Keratinocyte (primary cell): Measurements from ENCODE around the gene PRR3. TPM values are rescaled to one million over a fixed set of nuclear protein-coding genes. Genes with fewer than 3 reads are reported as not detected.

Source experiments
- DNase-seq: peaks from one replicate; pipeline ENCODE4 v3.0.0-alpha.2; 2011; ENCODE audit warnings: low read depth, missing footprints, low spot score
- FAIRE-seq: peaks from 2 replicates; lab custom pipeline; 2011; peaks lifted over from hg19 to GRCh38; lab: Jason Lieb, UNC
- H2AFZ ChIP-seq: 2 replicates; pipeline ENCODE4 v1.6.0; 2012; ENCODE audit warnings: low read length, control low read depth, inconsistent platforms; ENCODE audit not compliant: control insufficient read depth
- H3K27ac ChIP-seq: 2 replicates; pipeline ENCODE4 v1.5.1; 2011; ENCODE audit warnings: low read length; ENCODE audit not compliant: control insufficient read depth, insufficient read depth
- H3K27me3 ChIP-seq: 3 replicates; pipeline ENCODE4 v1.6.0; 2011; ENCODE audit warnings: low read length; ENCODE audit not compliant: control insufficient read depth, insufficient read depth; ENCODE audit errors: extremely low read depth
- H3K36me3 ChIP-seq, 2 experiments: 2 replicates in 1 of 2; 3 replicates in 1 of 2; pipeline ENCODE4 v1.5.1; 2011; ENCODE audit warnings: low read length in 2 of 2, mild to moderate bottlenecking in 1 of 2; ENCODE audit not compliant: control insufficient read depth in 2 of 2, insufficient read depth in 2 of 2; ENCODE audit errors: extremely low read depth in 1 of 2
- H3K4me1 ChIP-seq: 3 replicates; pipeline ENCODE4 v1.5.1; 2011; ENCODE audit warnings: low read length; ENCODE audit not compliant: control insufficient read depth, insufficient read depth; ENCODE audit errors: extremely low read depth
- H3K4me2 ChIP-seq: 3 replicates; pipeline ENCODE4 v1.6.0; 2011; ENCODE audit warnings: low read depth, low read length; ENCODE audit not compliant: control insufficient read depth, insufficient read depth; ENCODE audit errors: extremely low read depth
- H3K4me3 ChIP-seq, 3 experiments: fragments of 200-600 bp in 1 of 3; sonication (generic) in 1 of 3; 2 replicates in 2 of 3; 3 replicates in 1 of 3; pipeline ENCODE4 v1.5.1; 2011 to 2016; ENCODE audit warnings: low read length in 3 of 3, mild to moderate bottlenecking in 3 of 3, control low read depth in 2 of 3, inconsistent platforms in 1 of 3, low read depth in 1 of 3, mixed read lengths in 1 of 3, mixed run types in 1 of 3, moderate library complexity in 1 of 3; ENCODE audit not compliant: control insufficient read depth in 2 of 3, insufficient read depth in 2 of 3; ENCODE audit errors: extremely low read depth in 1 of 3
- H3K79me2 ChIP-seq: 2 replicates; pipeline ENCODE4 v1.6.0; 2012; ENCODE audit warnings: low read length; ENCODE audit not compliant: control insufficient read depth, insufficient read depth
- H3K9ac ChIP-seq: 3 replicates; pipeline ENCODE4 v1.6.0; 2011; ENCODE audit warnings: low read length; ENCODE audit not compliant: control insufficient read depth, insufficient read depth; ENCODE audit errors: extremely low read depth
- H3K9me1 ChIP-seq: 3 replicates; pipeline ENCODE4 v1.6.0; 2011; ENCODE audit warnings: low read length; ENCODE audit not compliant: control insufficient read depth, insufficient read depth; ENCODE audit errors: extremely low read depth
- H3K9me3 ChIP-seq: 2 replicates; pipeline ENCODE4 v1.5.1; 2012; ENCODE audit warnings: low read depth, low read length; ENCODE audit not compliant: control insufficient read depth
- H4K20me1 ChIP-seq: 3 replicates; pipeline ENCODE4 v1.6.0; 2011; ENCODE audit warnings: low read length; ENCODE audit not compliant: control insufficient read depth, insufficient read depth; ENCODE audit errors: extremely low read depth
- CTCF ChIP-seq, 3 experiments: IDR thresholded peaks in 1 of 3; conservative IDR thresholded peaks in 1 of 3; optimal IDR thresholded peaks in 1 of 3; 2 replicates in 2 of 3; 3 replicates in 1 of 3; pipeline versions ENCODE3 to v1.5.1; 2011; ENCODE audit warnings: low read length in 3 of 3, mild to moderate bottlenecking in 3 of 3, moderate library complexity in 2 of 3, control low read depth in 1 of 3, inconsistent platforms in 1 of 3; ENCODE audit not compliant: insufficient read depth in 2 of 3; ENCODE audit errors: extremely low read depth in 1 of 3
- EZH2 ChIP-seq: IDR thresholded peaks from one replicate; pipeline ENCODE4 v1.6.1; 2012; ENCODE audit warnings: inconsistent platforms, mild to moderate bottlenecking, low read length, moderate library complexity
- dilution Hi-C: fragments of 300-500 bp; cut with MboI; formaldehyde crosslinking; loops from one replicate; pipeline ENCODE4 v1.7.0; 2020; ENCODE audit warnings: low sequenced_read_pairs; ENCODE audit not compliant: extremely low pct_ligation_motif_present
- polyA plus RNA-seq, 5 experiments: library from polyadenylated mRNA; depleted of rRNA in 3 of 5; stranded (reverse) in 3 of 5; stranded (forward) in 1 of 5; unstranded in 1 of 5; fragments of >200 nt; gene quantifications; 1 replicate in 1 of 5; 2 replicates in 3 of 5; 3 replicates in 1 of 5; pipeline versions ENCODE4 v1.2.1 to v1.2.3, GENCODE V29; 2011 to 2012; ENCODE audit warnings: missing spikeins in 2 of 5, low read depth in 1 of 5, low replicate concordance in 1 of 5

PRR3 gene
- polyA plus RNA-seq, 1 donor (not counting 4 experiments of a cell fraction or from before 2014, with no cell fraction given): 6.1 TPM

GRCh38 chr6:30565772-30566171, 8.7 kb downstream of the PRR3 start:
- H2AFZ ChIP-seq: no peak overlapping the region
- no peaks in the 10 kb centered on the region for H3K9me1 ChIP-seq
- no peak overlapping the region for H3K4me3 ChIP-seq
- H3K4me2 ChIP-seq: no peak overlapping the region
- peaks cover 6 to 7% of the 10 kb centered on the region in 2 experiments for H3K36me3 ChIP-seq
- TF ChIP-seq EZH2 (no peak), CTCF (optimal IDR thresholded peaks at IDR 0.05 in 1 of 3, IDR thresholded peaks at IDR 0.05 in 1 of 3, conservative IDR thresholded peaks at IDR 0.05 in 1 of 3; ENCODE audit: extremely low read depth in 1 of 3, insufficient read depth in 2 of 3, low read length in 3 of 3) (no peak)
- DNase-seq: no peak
- H3K27me3 ChIP-seq: no peaks in the 10 kb centered on the region
- FAIRE-seq: no peak
- H3K9me3 ChIP-seq: no peaks in the 10 kb centered on the region
- no peaks in the 10 kb centered on the region for H4K20me1 ChIP-seq
- H3K4me1 ChIP-seq: no peaks in the 10 kb centered on the region
- dilution Hi-C loops: no loop called here
- no peak overlapping the region for H3K9ac ChIP-seq
- H3K79me2 ChIP-seq: no peaks in the 10 kb centered on the region
- H3K27ac ChIP-seq: no peak overlapping the region

- Histone ChIP-seq H2AFZ (no peak overlapping the region), H3K9ac (no peak overlapping the region), H3K4me3 (no peak overlapping the region), H3K9me1 (no peaks in the 10 kb centered on the region), H3K9me3 (no peaks in the 10 kb centered on the region), H4K20me1 (peaks cover 8% of the 10 kb centered on the region), H3K4me1 (peaks cover 13% of the 10 kb centered on the region), H3K79me2 (peaks cover 18% of the 10 kb centered on the region), H3K27ac (no peak overlapping the region), H3K27me3 (no peaks in the 10 kb centered on the region), H3K4me2 (no peak overlapping the region), H3K36me3 (peaks cover 0 to 6% of the 10 kb centered on the region in 2 experiments)
- DNase-seq: no peak
- no peak for FAIRE-seq
- TF ChIP-seq CTCF (optimal IDR thresholded peaks at IDR 0.05 in 1 of 3, IDR thresholded peaks at IDR 0.05 in 1 of 3, conservative IDR thresholded peaks at IDR 0.05 in 1 of 3; ENCODE audit: extremely low read depth in 1 of 3, insufficient read depth in 2 of 3, low read length in 3 of 3): no peak
- dilution Hi-C loops: no loop called here
These were observed 11.2 kb downstream of the PRR3 start for GRCh38 chr6:30568245-30568644.
